ENCODE measurements around the gene NEK6. TPM values are rescaled to one million over a fixed set of nuclear protein-coding genes. Genes with fewer than 3 reads are reported as not detected.
A peak's percentile ranks its signal among the peaks of the same experiment; 100 is the strongest.

NEK6 gene
- total and polyA plus RNA-seq, 4 donors, result 19.0 to 86.2 (median 53.1) TPM

- peaks cover 0 to 44% (median 13%) of the 10 kb centered on the region in 5 donors for H3K4me1 ChIP-seq (ENCODE audit: control insufficient read depth in 5 of 5, insufficient read depth in 5 of 5, low read length in 5 of 5)
- no peaks in the 10 kb centered on the region for H3K36me3 ChIP-seq (ENCODE audit: control insufficient read depth in 4 of 4, insufficient read depth in 4 of 4, low read length in 4 of 4)
- no peaks in the 10 kb centered on the region for H3K9me3 ChIP-seq (ENCODE audit: control insufficient read depth in 4 of 4, insufficient read depth in 3 of 4, low read length in 3 of 4)
- TF ChIP-seq CTCF (IDR thresholded peaks at IDR 0.05; ENCODE audit: control extremely low read depth, extremely low read depth), result no peak
- H3K9ac ChIP-seq (ENCODE audit: insufficient read depth in 1 of 2, low read length in 2 of 2), result no peak overlapping the region
- ATAC-seq (ENCODE audit: insufficient read depth, low FRiP score) (peak; percentile 67), DNase-seq (no peak)
- 54 to 63% methylated on average over 10 of the region's 10 CpGs for WGBS, 2 donors
- H3K27ac ChIP-seq (ENCODE audit: low read depth in 1 of 2, low read length in 1 of 2), result peak overlapping the region in 1 of 2 donors; percentile 65
- H3K4me3 ChIP-seq, result no peak overlapping the region
- H3K27me3 ChIP-seq (ENCODE audit: control insufficient read depth in 3 of 3, insufficient read depth in 3 of 3, low read length in 2 of 3), result no peaks in the 10 kb centered on the region
Measured at GRCh38 chr9:124218438-124218982, 39.2 kb upstream of the NEK6 start.

- Histone ChIP-seq H3K27me3 (ENCODE audit: control insufficient read depth in 3 of 3, insufficient read depth in 3 of 3, low read length in 2 of 3) (no peaks in the 10 kb centered on the region), H3K36me3 (ENCODE audit: control insufficient read depth in 4 of 4, insufficient read depth in 4 of 4, low read length in 4 of 4) (no peaks in the 10 kb centered on the region), H3K27ac (ENCODE audit: low read depth in 1 of 2, low read length in 1 of 2) (peak overlapping the region in 1 of 2 donors; percentile 65), H3K9ac (ENCODE audit: insufficient read depth in 1 of 2, low read length in 2 of 2) (no peak overlapping the region), H3K9me3 (ENCODE audit: control insufficient read depth in 4 of 4, insufficient read depth in 3 of 4, low read length in 3 of 4) (no peaks in the 10 kb centered on the region), H3K4me3 (no peak overlapping the region), H3K4me1 (ENCODE audit: control insufficient read depth in 5 of 5, insufficient read depth in 5 of 5, low read length in 5 of 5) (peaks cover 0 to 44% (median 17%) of the 10 kb centered on the region in 5 donors)
- WGBS, 2 donors, result 45 to 60% methylated on average over 2 of the region's 2 CpGs
- no peak for ATAC-seq (ENCODE audit: insufficient read depth, low FRiP score)
- no peak for DNase-seq
- TF ChIP-seq CTCF (IDR thresholded peaks at IDR 0.05; ENCODE audit: control extremely low read depth, extremely low read depth), result no peak
Measured at GRCh38 chr9:124218987-124219461, 38.7 kb upstream of the NEK6 start.

DNA sequence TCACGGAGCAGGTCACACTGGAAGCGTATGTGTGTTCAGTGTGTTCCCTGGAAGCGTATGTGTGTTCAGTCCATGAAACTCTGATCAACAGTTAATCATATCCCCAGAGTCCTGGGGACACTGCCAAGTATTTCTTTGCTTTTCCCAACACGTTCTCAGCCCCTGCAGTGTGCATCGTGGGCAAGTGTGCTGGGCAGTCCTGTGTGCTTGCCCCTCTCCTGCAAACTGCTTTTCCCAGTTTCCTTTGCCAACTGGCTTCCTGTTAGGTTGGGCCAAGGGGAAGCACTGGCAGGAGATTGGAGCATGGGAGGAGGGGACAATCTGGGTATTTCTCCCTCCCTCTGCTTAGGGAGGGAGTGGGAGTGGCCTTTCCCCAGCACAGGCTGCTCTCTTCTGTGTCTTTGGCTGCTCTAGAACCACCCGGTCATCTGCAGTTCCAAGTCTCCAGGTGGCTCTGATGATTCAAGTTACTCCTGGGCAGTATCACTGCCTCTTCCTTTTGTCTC is 36.8 kb upstream of the NEK6 start:
- H3K27ac ChIP-seq (ENCODE audit: low read depth in 1 of 2, low read length in 1 of 2), result peak overlapping the region in 1 of 2 donors; percentile 66
- ATAC-seq (ENCODE audit: insufficient read depth, low FRiP score) (no peak), DNase-seq (peak; percentile 76 to 96 (median 88))
- no peak for TF ChIP-seq CTCF (IDR thresholded peaks at IDR 0.05; ENCODE audit: control extremely low read depth, extremely low read depth)
- no peaks in the 10 kb centered on the region for H3K36me3 ChIP-seq (ENCODE audit: control insufficient read depth in 4 of 4, insufficient read depth in 4 of 4, low read length in 4 of 4)
- no peak overlapping the region for H3K4me3 ChIP-seq
- WGBS, 2 donors, result 19 to 36% methylated on average over 6 of the region's 6 CpGs
- no peaks in the 10 kb centered on the region for H3K9me3 ChIP-seq (ENCODE audit: control insufficient read depth in 4 of 4, insufficient read depth in 3 of 4, low read length in 3 of 4)
- H3K27me3 ChIP-seq (ENCODE audit: control insufficient read depth in 3 of 3, insufficient read depth in 3 of 3, low read length in 2 of 3), result peaks cover 0 to 3% (median 0%) of the 10 kb centered on the region in 3 donors
- no peak overlapping the region for H3K9ac ChIP-seq (ENCODE audit: insufficient read depth in 1 of 2, low read length in 2 of 2)
- peaks cover 0 to 36% (median 14%) of the 10 kb centered on the region in 5 donors for H3K4me1 ChIP-seq (ENCODE audit: control insufficient read depth in 5 of 5, insufficient read depth in 5 of 5, low read length in 5 of 5)
